Cerebellar nuclear complex (tissue), 1 donor: ENCODE measurements around the gene MUC13.
"Not testable (repeated sequence)": the region's sequence is repeated elsewhere in the genome, so short reads cannot be mapped to it uniquely, and the experiment has no call there.

Experiments used
- DNase-seq, 2 experiments: peaks; one replicate each; lab custom pipeline; 2025; lab: John Stamatoyannopoulos, UW

MUC13 gene, protein sequence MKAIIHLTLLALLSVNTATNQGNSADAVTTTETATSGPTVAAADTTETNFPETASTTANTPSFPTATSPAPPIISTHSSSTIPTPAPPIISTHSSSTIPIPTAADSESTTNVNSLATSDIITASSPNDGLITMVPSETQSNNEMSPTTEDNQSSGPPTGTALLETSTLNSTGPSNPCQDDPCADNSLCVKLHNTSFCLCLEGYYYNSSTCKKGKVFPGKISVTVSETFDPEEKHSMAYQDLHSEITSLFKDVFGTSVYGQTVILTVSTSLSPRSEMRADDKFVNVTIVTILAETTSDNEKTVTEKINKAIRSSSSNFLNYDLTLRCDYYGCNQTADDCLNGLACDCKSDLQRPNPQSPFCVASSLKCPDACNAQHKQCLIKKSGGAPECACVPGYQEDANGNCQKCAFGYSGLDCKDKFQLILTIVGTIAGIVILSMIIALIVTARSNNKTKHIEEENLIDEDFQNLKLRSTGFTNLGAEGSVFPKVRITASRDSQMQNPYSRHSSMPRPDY

GRCh38 chr3:124934577-124934976 lies at the start of gene MUC13:
MUC13 (minus strand) TSS chr3:124934751; CDS start chr3:124934712, 39 bp downstream.
- DNase-seq: no peak

GRCh38 chr3:124982855-124983254 lies 48.3 kb upstream of the MUC13 start:
- DNase-seq: no peak

GRCh38 chr3:124981472-124981871 lies 46.9 kb upstream of the MUC13 start:
- DNase-seq: no peak

GRCh38 chr3:124978627-124979026 lies 44.1 kb upstream of the MUC13 start:
- no peak for DNase-seq

- DNase-seq: no peak
Observed at GRCh38 chr3:124976383-124976782, 41.8 kb upstream of the MUC13 start.

DNA sequence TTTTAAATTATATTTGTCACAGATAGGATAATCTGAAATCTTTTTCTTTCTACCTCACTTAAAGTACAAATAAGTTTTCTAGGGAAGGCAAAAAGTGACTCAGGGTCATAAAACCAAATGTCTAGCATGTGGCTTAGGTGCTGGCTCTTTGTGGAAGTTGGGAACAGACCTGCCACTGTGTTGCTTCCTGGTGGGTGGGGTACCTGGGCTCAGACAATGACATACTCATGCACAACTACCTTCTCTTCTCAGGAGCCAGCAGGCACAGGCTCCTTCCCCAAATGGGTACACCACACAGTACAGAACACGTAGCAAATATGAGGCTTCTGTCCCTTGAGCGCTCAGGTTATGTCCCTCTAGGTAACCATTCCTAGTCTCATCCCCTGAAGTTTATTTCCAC lies 40.1 kb upstream of the MUC13 start:
- no peak for DNase-seq

DNA sequence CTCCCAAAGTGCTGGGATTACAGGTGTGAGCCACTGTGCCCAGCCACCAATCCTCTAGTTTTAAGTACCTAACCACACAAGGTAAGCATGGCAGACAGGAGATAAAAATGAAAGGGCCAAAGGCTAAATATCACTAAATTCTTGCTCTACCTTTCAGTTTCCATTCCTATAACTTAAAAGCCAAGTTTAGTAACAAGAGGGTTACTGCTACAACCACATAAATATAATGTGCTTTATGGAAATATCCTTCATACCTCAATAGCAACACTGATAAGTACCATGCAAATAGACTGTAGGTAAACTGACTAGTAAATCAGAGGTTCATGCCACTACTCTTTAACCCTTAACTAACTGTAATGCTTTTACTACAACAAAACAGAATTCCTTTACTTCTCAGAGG lies 38.7 kb upstream of the MUC13 start:
- no peak for DNase-seq

DNA sequence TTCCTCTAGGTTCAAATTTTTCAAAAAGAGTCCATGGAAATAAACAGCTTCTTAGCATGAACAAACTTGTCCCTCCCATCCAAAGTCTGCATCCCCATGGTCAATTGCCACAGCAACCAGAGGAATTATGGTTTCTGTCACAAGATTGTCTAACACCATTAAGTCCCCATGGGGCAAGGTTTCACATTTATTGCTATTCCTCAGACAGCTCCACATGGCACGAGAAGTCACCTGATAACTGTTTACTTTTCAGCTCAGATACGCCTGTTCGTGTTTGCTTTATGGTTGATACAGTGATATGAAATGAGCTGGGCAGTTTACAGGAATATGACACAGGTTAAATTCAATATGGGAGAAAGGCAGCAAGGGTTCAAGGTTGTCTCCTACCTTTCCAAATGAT lies 37.9 kb upstream of the MUC13 start:
- no peak for DNase-seq

GRCh38 chr3:124969963-124970722 lies 35.6 kb upstream of the MUC13 start:
- DNase-seq: no peak

DNA sequence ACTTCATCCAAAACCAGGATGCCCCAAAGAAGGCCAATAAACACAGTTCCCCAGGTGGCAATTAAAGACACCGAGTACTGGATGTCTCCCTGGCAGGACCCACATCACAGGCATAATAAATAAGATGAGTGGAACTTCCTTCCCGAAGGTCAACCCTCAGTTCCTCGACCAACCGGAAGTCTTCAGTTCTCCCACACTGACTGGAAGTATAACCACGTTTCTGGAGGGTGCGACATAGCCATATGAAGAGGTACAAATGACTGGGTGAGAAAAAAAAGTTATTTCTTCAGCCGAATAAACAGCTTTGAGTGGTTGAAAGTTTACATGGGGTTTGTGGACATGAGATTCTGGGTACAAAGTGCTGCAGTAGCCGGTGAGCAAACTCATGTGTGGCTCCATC lies 34.6 kb upstream of the MUC13 start:
- DNase-seq: no peak

GRCh38 chr3:124967964-124968363 lies 33.4 kb upstream of the MUC13 start:
- no peak for DNase-seq

GRCh38 chr3:124966521-124967445 lies 32.2 kb upstream of the MUC13 start:
- no peak for DNase-seq

DNA sequence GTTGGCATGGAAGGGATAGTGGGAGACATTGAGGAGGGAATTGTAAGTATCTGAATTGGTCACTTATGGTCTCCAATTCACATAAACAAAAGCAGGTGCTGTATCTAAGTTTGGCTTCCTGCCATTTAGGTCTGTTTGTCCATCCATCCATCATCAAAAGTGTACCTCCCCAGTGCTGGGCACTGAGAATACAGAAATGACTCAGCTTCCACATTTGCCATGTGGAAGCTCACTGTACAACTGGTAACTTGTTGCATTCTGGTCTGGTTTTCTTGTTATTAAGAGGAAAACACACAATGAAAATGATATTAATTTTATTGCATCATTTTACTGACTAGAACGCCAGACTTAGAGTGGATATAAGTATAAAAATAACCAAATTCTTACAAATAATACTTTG lies 30.9 kb upstream of the MUC13 start:
- DNase-seq: no peak

GRCh38 chr3:124964387-124964786 lies 29.8 kb upstream of the MUC13 start:
- DNase-seq: no peak

DNA sequence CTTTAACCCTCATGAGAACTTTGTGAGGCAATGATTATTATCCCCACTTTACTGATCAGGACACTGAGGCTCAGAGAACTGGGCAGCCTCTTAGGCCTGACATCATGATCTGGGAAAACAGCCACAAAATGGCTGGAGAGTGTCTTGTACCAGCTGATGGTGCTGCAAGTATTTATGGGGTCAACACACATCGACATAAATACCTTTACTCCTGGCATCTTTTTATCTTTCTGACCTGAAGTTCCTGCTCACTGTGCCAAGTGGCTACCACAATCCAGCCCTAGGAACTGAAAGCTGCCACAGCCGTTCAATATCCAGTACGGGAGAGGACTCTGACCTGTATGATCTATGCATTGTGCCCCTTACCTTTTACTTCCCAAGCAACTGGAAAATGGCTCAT lies 29.2 kb upstream of the MUC13 start:
- DNase-seq: no peak

GRCh38 chr3:124962403-124962940 lies 27.9 kb upstream of the MUC13 start:
- no peak for DNase-seq

DNA sequence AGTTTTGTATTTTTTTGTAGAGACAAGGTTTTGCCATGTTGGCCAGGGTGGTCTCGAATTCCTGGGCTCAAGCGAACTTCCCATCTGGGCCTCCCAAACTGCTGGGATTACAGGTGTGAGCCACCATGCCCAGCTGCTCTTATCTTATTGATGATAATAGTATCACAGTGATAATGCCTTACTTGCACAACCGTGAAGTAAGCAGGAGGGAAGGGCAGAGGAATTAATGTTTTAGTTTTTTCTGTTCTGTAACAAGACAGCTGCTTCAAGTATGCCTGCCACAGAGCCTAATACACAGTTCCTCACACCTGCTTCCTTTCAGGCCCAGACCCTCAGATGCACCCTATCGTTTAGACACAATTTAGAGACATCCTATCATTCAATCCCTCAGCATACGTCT lies 26.1 kb upstream of the MUC13 start:
- no peak for DNase-seq

GRCh38 chr3:124960105-124960504 lies 25.6 kb upstream of the MUC13 start:
- no peak for DNase-seq

DNA sequence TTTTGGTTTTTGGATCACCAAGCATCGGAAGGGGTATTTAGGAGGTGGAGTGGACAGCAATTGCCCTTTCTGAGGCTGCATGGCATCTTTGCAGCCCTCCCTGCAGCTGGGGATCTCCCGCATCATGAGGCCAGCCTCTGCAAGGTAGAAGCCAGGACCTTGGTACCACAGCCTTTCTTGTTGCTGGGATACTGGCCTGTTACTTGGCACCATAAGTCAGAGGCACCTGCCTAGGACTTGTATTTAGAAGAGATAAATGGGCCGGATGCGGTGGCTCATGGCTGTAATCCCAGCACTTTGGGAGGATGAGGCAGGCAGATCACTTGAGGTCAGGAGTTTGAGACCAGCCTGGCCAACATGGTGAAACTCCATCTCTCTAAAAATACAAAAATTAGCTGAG lies 23.4 kb upstream of the MUC13 start:
- not testable (repeated sequence) for DNase-seq

- DNase-seq: no peak
Observed at GRCh38 chr3:124952282-124952855, 17.8 kb upstream of the MUC13 start.

GRCh38 chr3:124951511-124952281 lies 17.1 kb upstream of the MUC13 start:
- DNase-seq: no peak
